Bronchial epithelial cell (primary cell): Measurements from ENCODE around the gene ALDH4A1. TPM values are rescaled to one million over a fixed set of nuclear protein-coding genes. Genes with fewer than 3 reads are reported as not detected.
A peak's percentile ranks its signal among the peaks of the same experiment; 100 is the strongest.

ENCODE experiments used
- DNase-seq: peaks from one replicate; pipeline ENCODE4 v3.0.0-alpha.2; 2010; ENCODE audit warnings: low read depth
- FAIRE-seq: peaks from 2 replicates; lab custom pipeline; 2011; peaks lifted over from hg19 to GRCh38; lab: Jason Lieb, UNC
- H3K27me3 ChIP-seq: 2 replicates; pipeline ENCODE4 v1.5.1; 2011; ENCODE audit warnings: low read length; ENCODE audit not compliant: control insufficient read depth, insufficient read depth
- H3K36me3 ChIP-seq: 2 replicates; pipeline ENCODE4 v1.5.1; 2011; ENCODE audit warnings: low read length; ENCODE audit not compliant: control insufficient read depth, insufficient read depth
- H3K4me3 ChIP-seq: 2 replicates; pipeline ENCODE4 v1.5.1; 2011; ENCODE audit warnings: mild to moderate bottlenecking, low read depth, low read length, control low read depth
- total RNA-seq: library from RNA; depleted of rRNA; stranded (reverse); fragments of >200 nt; gene quantifications from 2 replicates; pipeline ENCODE4 v1.2.1, GENCODE V29; 2014
- TF ChIP-seq, protein P1 (sequence below): IDR thresholded peaks from 2 replicates; pipeline ENCODE4 v1.5.1; 2011; ENCODE audit warnings: mild to moderate bottlenecking, moderate library complexity, low read length, control low read depth, inconsistent platforms; ENCODE audit not compliant: insufficient read depth, severe bottlenecking

Gene ALDH4A1
- total RNA-seq, 1 donor from 2014 or later: 15.8 TPM

DNA sequence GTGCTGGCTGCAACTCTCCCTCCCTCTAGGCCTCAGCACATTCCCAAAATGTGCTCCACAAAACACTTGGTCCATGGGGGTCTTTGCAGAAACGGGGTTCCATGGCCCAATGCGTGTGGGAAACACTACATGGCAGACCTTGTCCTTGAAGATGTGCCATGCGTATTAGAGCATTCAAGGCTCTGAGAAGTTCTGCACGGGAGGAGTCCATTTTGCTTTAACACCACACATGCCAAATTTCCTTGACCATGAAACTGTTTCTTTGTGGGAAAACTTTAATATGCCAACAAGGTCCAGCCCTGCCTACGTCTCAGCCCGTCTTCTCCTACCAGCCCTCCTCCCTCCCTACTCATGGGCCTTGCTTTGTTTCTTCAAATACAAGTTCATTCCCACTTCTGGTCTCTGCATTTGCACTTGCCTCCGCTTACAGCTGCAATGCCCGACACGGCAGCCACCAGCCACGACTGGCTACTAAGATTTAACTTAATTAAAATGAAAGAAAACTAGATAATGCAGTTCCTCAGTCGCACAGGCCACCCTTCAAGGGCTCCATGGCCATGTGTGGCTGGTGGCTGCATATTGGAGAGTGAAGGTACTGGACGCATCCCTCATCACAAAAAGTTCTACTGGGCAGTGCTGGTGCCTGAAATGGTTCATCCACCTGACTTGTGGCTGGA lies 23.7 kb downstream of the ALDH4A1 start:
- FAIRE-seq: no peak
- H3K27me3 ChIP-seq: no peaks in the 10 kb centered on the region
- TF ChIP-seq, protein P1, sequence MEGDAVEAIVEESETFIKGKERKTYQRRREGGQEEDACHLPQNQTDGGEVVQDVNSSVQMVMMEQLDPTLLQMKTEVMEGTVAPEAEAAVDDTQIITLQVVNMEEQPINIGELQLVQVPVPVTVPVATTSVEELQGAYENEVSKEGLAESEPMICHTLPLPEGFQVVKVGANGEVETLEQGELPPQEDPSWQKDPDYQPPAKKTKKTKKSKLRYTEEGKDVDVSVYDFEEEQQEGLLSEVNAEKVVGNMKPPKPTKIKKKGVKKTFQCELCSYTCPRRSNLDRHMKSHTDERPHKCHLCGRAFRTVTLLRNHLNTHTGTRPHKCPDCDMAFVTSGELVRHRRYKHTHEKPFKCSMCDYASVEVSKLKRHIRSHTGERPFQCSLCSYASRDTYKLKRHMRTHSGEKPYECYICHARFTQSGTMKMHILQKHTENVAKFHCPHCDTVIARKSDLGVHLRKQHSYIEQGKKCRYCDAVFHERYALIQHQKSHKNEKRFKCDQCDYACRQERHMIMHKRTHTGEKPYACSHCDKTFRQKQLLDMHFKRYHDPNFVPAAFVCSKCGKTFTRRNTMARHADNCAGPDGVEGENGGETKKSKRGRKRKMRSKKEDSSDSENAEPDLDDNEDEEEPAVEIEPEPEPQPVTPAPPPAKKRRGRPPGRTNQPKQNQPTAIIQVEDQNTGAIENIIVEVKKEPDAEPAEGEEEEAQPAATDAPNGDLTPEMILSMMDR: no peak

DNA sequence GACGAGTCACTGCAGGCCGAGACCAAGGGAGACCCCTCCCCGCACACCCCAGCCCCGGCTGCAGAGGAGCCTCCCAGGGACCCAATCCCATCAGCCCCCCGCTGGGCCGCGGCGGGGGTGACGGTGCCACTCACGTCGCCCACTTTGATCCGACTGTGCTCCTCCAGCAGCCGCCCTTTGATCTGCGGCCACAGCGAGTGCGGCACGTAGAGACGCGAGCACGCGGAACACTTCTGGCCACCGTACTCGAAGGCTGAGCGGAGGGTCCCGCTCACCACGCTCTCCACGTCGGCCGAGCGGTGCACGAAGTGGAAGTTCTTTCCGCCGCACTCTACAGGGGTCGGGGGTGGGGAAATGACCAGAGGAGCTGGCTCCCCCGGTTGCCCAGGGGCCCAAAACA lies 25.1 kb downstream of the ALDH4A1 start:
- DNase-seq (no peak), FAIRE-seq (no peak)
- no peaks in the 10 kb centered on the region for H3K27me3 ChIP-seq
- TF ChIP-seq, protein P1: no peak
- H3K36me3 ChIP-seq: peaks cover 9% of the 10 kb centered on the region
- H3K4me3 ChIP-seq: no peak overlapping the region

More for the DNA sequence above, 23.7 kb downstream of the ALDH4A1 start:
- Histone ChIP-seq H3K4me3 (no peak overlapping the region), H3K36me3 (peaks cover 11% of the 10 kb centered on the region)
- no peak for DNase-seq

DNA sequence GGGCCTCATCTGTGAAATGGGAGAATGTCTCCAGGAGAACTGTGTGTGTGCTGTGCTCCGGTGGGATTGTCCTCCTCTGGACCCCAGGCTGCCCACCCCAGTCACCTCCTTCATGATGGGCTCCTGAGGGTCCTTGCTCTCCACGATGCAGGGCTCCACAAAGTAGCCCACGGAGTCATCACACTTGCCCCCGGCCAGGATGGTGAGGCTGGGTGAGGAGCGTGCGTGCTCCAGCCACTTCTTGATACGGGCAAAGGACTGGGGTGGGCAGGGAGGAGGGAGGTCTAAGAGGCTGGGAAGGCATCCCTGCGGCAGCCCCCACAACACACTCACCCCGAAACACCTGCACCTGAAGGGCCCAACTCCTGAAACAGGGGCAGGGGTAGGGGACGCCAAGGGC lies 26.1 kb downstream of the ALDH4A1 start:
- H3K27me3 ChIP-seq: no peaks in the 10 kb centered on the region
- no peak for DNase-seq
- FAIRE-seq: no peak
- TF ChIP-seq, protein P1: no peak
- H3K4me3 ChIP-seq: no peak overlapping the region
- H3K36me3 ChIP-seq: peaks cover 9% of the 10 kb centered on the region

DNA sequence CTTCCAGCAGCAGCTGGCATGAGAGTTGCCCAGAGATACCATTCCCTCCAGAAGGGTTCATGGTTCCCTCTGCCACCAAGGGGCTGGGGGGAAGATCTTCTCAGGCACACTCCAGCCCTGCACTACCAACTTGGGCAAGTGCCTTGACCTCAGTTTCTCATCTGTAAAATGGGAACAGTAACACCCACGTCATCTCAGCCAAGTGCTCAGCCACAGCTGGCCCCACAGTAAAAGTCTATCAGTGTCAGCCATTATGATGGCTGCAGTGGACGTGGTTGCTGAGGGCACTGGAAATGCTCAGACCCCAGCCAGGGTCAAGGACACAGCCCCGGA lies 26.6 kb downstream of the ALDH4A1 start:
- Histone ChIP-seq H3K36me3 (peaks cover 9% of the 10 kb centered on the region), H3K4me3 (no peak overlapping the region), H3K27me3 (no peaks in the 10 kb centered on the region)
- FAIRE-seq: no peak
- DNase-seq: no peak
- TF ChIP-seq, protein P1: no peak

DNA sequence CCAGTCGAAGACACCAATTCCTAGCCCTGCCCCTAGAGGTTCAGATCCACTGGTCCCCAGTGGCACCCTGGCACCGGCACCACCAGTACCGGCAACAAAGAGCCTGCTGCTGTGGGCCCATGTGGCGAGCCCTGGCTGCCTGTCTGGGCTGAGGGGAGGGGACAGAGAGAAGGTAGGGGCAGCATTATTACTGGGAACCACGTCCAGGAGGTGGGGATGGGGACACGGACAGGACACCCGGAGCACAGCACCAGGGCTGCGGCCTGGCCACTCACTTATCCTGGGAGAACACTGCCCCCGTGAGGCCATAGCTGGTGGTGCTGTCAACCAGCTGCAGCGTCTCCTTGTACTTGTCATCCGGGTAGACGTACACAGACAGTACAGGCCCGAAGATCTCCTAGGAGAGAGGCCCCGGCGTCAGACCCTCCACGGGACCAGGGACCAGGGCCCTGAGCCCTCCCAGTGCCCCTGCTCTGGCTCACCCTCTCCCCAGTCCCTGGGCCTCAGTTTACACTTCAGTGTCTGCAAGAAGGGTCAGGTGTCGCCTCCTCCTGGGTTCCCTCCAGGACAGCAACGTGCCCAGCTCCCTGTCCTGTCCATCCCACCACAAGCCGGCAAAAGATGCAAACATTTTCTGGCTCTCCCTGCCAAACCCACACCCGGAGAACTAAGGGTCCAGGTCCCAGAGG lies 27.1 kb downstream of the ALDH4A1 start:
- no peaks in the 10 kb centered on the region for H3K27me3 ChIP-seq
- peaks cover 9% of the 10 kb centered on the region for H3K36me3 ChIP-seq
- peak; percentile 67 for DNase-seq
- TF ChIP-seq, protein P1: peak; percentile 94
- no peak overlapping the region for H3K4me3 ChIP-seq
- FAIRE-seq: no peak
